HG02884 (cell line): ENCODE measurements around the gene MYO9B.

Experiments
- ATAC-seq: cut with Tn5 transposase; IDR thresholded peaks from one replicate; pipeline ENCODE4 v1.9.1; 2021; ENCODE audit warnings: mild to moderate bottlenecking, moderate library complexity; ENCODE audit not compliant: unreplicated experiment

The MYO9B gene

DNA sequence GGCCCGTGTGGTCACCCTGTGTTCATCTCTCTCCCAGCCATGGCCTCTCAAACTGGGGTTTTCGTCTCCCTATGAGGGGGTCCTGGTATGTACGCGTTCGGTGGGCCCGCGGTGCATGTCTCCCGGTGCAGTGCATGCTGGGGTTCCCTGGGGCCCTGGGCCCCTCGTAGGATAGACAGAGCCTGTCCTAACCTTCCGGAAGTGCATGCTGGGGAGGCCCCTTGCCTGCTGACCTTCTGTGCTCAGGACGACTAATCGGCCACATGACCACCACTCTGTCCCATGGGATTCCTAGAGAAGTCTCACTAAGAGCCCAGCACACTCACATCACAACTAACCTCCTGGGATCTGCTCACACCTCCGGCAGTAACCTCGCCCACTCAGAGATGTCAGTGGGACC lies 134.7 kb downstream of the MYO9B start:
- no peak for ATAC-seq

DNA sequence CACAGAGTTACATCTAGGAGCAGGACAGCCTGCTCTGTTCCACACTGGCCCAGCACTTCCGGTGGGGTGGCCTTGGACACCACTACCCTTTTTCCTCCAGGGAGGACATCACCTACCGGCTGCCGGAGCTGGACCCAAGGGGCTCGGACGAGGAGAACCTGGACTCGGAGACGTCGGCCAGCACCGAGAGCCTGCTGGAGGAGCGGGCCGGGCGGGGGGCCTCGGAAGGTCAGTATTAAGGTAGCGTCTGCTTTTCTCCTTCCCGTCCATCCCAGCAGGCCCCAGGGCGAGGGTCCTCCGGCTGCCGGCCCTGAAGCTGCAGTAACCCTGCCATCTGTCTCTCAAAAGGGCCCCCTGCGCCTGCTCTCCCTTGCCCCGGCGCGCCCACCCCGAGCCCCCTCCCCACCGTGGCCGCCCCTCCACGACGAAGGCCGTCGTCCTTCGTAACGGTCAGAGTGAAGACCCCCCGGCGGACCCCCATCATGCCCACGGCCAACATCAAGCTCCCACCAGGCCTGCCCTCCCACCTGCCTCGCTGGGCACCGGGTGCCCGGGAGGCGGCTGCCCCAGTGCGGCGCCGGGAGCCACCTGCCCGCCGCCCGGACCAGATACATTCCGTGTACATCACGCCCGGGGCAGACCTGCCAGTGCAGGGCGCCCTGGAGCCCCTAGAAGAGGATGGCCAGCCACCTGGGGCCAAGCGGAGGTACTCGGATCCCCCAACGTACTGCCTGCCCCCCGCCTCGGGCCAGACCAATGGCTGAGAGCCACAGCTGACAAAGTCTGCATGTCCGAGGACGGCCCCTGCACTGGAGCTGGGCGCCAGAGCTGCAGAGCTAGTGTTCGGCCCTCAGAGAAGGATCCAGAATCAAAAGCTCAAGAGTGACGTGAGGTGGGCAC lies 136.2 kb downstream of the MYO9B start:
- no peak for ATAC-seq

DNA sequence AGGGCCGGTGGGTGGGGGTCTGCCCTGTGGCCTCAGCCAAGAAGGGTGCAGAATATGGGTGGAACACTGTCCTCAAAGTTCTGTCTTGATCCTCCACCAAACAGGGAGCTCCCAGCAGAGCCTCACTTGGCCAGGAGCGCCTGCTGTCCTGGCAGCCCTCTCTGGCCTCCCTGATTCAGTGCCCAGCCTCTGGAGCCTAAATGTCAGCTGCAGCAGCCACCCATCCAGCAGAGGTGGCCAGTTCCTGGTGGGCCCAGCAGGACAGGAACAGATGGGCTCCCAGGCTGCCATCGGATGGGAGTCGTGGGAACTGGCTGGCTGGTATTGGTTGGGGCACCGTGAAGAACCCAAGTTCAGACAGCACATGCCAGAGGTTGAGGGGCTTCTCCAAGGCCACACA lies 137.8 kb downstream of the MYO9B start:
- ATAC-seq = no peak

DNA sequence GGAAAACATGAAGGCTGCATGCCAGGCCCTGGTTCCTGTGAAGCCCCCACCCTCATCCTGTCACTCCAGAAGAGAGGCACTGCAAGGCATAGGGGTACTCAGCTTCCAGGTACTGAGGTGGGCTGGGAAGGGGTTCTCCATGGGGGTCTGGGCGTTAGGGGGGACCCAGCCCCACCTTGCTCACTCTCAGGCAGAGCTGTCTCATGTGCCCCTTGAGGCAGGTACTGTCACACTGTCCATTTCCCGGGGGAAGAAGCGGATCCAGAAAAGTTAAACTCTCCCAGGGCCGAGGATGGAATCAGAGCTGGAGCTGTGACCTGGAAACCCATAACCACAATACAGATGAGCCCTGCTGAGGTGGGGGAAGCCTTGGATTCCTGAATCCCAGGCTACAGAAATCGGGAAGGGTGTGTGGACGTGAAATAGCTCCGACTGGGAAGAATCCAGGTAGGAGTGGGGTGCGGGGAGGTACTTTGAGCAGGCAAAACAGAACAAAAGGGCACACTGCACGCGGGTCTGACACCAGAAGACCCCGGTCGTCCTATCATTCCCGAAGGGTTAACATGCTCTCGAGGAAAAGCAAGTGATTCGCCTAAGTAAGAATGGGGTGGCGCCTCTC lies 139.0 kb downstream of the MYO9B start:
- no peak for ATAC-seq

DNA sequence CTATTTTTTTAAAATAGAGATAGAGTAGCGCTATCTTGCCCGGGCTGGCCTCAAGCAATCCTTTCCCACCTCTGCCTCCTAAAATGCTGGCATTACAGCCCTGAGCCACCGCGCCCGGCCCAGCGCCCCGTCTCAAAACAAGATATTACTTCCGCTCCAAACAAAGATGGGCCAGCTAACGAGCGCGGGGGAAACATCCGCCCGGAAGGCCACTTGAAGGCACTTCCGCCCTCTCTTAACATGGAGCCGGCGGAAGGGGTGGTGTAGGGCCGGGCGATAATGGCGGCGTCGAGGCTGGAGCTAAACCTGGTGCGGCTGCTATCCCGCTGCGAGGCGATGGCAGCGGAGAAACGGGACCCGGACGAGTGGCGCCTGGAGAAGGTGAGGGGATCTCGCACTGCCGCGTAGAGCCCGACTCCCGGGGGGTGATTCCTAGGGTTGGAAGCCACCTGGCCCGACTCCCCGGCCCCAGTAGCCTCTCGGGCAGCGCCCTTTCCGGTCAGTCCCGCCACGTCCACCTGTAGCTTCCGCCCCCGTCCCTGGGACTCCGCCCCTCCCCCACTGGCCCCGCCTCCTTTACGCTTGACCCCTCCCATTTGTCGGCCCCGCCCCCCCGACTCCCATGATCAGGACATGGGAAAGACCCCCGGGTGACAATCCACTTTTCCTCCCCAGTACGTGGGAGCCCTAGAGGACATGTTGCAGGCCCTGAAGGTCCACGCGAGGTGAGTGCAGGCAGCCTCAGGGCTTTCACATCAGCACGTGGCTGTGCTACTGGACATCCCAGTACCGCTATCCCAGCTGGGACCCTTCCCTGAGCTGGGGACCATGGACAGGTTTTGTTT lies 139.8 kb downstream of the MYO9B start, which contains the start of gene USE1:
USE1 (plus strand) TSS at position 231 of the 845 bp plus-strand sequence; CDS start at position 280, 49 bp downstream.
- peak; percentile 76 for ATAC-seq

DNA sequence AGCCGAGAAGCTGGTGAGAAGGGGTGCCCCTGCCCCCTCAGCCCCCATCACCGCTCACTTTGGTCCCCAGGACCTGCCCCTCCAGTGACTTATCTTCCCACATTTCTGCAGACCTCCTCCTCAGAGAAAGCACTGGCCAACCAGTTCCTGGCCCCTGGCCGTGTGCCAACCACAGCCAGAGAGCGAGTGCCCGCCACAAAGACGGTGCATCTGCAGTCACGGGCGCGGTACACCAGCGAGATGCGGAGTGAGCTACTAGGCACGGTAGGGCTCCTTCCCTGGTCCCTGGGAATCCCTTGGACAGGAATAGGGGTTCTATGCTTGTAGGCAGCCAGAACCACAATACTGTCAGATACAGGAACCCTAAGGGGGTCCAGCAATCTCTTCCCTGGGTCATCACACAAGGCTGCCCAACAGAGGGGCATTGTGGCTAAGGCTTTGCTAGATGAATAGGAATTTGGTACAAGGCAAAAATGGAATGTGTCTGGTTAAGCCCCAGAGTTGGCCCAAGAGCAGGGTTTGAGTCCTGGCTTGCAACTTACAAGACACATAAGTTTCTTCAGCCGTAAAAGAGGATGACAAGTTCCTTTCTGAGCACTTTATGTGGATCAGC lies 140.6 kb downstream of the MYO9B start:
- ATAC-seq = no peak

DNA sequence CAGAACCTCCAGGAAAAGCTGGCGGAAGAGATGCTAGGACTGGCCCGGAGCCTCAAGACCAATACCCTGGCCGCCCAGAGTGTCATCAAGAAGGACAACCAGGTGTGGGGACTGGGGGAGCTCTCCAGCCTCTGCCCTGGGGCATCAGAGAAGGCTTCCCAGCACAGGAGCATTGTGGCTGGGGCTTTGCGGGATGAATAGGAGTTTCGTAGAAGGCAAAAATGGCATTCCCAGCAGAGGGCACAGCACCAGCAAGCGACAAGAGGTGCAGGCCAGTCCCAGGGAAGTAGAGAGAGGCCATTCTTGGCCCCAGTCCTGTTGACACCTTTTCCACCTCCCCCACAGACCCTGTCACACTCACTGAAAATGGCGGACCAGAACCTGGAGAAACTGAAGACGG lies 143.7 kb downstream of the MYO9B start:
- no peak for ATAC-seq

DNA sequence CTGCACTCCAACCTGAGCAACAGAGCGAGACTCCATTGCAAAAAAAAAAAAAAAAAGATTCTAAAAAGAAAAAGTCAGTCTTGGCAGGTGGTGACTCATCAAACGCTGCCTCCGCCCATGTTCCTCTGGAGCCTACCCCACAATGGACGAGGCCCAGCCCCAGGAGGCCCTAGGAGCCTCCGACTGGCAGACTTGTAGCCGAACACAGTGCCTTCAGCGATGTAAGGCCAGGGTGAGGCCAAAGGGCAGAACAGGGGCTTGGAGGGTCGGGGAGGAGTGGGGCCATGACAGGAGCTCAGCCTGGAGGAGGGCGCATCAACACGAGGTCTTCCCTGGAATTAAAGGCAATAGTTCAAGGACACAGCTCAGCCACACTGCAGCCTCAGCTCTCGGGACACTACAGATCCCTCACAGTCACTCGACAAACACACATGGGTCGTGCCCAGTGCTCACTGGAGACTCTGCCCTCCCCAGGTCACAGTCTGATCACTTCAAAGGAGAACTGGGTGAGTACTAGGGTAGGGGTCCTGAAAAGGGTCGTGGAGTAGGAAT lies 144.7 kb downstream of the MYO9B start:
- ATAC-seq = no peak

DNA sequence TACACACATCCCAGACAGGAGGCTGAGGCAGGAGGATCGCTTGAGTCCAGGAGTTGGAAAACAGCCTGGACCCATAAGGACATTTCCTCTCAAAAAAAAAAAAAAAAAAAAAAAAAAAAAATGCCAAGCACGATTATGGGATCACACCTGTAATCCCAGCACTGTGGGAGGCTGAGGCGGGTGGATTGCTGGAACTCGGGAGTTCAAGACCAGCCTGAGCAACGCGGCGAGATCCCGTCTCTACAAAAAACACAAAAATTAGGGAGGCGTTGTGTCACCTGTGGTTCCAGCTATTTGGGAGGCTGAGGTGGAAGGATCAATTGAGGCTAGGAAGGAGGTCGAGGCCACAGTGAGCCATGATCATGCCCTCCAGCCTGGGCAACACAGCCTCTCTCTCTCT lies 149.5 kb downstream of the MYO9B start:
- ATAC-seq = no peak

DNA sequence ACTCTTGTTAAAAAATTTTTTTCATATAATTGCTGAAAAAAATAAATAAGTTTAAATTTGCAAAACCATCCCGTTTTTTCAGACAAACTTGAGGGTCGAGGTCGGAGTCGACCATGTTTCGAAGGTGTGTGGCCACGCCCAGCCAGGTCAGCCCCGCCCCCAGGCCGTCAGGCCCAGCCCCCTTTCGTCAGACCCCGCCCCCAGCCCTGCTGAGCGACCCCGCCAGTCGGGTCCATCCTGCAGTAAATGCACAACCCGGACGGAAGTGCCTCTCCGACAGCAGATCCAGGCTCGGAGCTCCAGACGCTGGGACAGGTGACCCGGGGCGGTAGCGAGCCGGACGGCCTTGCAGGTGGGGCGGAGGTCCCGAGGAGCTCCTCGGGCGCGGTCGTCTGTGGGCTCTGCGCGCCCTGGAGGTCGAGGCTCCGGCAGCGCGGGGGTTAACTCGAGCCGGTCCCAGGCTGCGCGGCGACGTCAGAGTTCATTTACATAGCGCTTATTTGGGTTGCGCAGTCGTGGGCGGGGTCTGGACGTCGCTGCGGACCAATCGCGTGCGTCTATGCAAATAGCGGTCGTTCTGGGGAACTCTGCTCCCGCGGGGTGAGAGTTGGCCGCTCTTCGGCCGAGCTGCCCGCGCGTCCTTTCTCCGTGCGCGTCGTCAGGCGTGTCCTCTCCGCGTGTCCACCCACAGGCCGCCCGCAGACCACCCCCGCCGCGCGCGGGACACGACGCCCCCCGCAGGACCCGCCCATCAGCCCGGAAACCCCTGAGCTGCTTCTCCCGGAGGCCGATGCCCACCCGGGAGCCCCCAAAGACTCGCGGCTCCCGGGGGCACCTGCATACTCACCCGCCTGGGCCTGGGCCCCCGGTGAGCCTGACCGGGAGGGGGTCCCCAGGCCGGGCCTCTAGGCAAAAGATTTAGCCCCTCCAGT lies 150.7 kb downstream of the MYO9B start, which contains the start of gene OCEL1:
OCEL1 (plus strand) TSS at position 225 of the 932 bp plus-strand sequence; CDS start at position 247, 22 bp downstream.
- peak; percentile 81 for ATAC-seq

DNA sequence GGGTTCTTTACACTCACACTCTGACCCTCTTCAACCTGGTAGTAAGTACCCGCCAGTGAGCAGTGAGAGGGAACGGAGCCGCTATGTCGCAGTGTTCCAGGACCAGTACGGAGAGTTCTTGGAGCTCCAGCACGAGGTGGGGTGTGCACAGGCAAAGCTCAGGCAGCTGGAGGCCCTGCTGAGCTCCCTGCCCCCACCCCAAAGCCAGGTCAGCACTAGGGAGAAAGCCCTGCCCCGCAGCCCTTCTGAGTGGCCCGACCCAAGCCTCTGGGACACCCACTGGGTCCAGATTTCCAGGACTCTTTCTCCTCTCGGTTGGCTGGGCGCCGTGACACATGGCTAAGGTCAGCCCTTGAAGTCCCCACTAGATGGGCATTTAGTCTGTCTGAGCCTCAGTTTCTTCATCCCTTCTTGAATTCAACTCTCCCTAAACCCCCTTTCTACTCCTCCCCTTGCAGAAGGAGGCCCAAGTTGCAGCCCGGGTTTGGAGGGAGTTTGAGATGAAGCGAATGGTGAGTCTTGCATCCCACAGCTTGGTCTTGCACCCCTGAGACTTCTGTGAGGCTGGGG lies 152.3 kb downstream of the MYO9B start:
- no peak for ATAC-seq

DNA sequence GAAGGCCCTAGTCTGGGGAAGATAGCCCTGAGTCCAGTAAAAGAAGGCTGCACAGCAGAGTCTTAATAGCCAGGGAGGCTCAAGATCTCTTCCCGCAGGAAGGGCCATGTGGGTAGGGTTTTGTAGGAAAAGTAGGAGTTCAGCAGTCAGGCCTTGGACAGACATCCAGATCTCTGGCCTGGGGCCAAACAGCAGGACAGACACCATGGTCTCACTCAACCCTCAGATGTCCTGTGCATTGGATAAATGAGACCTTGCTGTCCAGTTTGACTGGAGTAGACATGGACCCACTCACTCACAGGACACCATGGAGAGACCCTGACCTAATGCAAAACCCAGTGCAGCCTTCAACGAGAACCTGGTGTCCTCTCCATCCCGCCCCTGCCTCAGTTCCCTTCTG lies 154.3 kb downstream of the MYO9B start:
- no peak for ATAC-seq

DNA sequence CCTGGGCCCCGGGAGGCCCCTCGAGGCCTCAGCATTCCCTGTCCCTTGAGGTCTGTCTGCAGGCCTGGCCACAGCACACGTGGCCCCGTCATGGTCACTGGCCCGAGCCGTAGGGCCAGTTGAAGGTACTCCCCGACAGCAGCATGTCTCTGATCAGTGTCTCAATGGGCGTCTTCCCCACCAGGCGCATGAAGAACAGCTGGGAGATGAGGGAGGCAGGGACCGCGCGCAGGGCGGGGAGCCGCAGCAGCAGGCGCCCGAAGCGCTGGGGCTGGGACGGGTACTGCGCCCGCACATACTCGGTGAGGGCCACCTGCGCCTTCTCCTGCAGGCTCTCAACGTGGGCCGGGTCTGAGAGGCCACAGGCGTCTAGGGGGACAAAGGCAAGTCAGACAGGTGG lies 156.7 kb downstream of the MYO9B start:
- ATAC-seq = no peak

DNA sequence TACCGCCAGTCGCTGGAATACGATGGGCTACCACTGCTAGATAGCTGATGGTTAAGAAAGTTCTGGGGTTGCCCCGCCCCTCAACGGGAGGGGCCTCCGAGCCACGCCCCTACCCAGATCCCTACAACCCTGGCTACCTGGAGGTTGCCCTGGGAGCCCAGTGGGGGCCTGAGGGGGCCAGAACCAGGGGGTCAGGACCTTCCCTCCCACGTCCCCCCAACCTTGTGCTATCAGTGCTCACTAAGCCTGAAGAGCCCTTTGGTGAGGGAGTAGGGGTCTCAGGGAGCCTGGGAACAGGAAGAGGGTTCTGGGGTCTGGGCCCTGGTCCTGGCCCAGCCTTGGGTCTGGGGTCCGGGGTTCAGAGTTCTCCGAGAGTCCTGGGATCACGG lies 159.3 kb downstream of the MYO9B start:
- ATAC-seq = no peak

DNA sequence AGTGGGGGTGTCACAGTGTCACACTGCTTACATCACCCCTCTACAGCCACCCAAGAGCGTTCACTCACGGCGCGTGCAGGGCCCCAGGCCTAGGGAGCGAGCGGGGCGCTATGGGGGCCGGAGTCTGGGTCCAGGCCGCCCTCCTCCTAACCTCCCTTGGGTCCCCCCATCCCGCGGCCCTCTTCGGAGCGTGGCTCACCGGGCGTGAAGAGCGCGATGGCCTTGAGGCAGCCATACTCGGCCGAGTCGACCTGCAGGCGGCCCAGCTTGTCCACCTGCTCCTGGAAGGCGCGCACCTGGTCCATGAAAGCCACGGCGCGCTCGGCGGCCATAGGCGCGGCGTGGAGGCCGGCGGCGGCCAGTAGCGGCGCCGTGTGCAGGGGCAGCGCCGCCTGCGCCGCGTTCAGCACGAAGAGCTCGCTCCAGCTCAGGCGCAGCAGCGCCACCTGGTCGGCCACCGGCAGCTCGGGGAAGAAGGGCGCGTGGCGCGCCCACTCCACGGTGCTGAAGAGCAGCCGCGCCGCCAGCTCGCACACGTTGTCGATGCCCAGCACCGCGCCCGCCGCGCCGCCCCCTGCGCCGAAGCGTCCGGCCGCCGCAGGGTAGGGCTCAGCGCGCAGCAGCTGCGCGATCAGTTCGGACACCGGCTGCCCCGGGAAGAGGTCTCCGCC lies 159.9 kb downstream of the MYO9B start:
- no peak for ATAC-seq

DNA sequence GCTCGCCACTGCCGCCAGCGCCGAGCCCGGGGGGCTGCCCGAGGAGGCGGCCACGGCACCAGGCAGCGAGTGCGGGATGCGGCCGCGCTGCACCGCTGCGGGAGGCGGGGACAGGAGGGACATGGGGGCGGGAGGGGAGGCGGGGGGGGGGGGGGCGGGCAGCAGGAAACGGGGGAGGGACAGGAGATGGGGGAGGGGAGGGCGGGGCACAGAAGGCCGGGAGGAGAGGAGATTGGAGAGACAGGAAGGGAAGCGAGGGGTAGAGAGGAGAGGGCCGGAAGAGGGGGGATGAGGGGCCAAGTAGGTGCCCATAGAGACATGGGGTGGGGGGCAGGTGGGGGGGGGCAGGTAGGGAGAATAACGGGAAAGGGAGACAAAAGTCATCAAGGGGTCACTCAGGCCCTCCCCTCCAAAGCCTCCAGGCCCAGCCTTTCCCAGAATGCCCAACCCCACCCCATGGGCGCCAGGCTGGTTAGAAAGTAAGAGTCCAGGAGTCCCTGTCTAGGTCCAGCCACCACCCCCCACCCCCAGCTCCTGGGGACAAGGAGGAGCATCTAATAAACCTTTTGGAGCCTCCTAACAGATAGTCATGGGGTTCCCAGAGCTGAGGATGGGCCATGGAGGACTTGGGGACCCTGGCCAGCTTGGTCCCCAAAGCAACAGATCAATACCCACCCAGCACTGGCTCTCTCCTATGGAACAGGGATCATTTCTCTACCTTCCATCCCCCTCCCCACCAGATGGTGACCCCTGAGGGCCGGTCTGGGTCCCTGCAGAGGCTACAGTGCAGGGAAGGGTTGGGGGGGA lies 160.6 kb downstream of the MYO9B start:
- ATAC-seq = no peak

DNA sequence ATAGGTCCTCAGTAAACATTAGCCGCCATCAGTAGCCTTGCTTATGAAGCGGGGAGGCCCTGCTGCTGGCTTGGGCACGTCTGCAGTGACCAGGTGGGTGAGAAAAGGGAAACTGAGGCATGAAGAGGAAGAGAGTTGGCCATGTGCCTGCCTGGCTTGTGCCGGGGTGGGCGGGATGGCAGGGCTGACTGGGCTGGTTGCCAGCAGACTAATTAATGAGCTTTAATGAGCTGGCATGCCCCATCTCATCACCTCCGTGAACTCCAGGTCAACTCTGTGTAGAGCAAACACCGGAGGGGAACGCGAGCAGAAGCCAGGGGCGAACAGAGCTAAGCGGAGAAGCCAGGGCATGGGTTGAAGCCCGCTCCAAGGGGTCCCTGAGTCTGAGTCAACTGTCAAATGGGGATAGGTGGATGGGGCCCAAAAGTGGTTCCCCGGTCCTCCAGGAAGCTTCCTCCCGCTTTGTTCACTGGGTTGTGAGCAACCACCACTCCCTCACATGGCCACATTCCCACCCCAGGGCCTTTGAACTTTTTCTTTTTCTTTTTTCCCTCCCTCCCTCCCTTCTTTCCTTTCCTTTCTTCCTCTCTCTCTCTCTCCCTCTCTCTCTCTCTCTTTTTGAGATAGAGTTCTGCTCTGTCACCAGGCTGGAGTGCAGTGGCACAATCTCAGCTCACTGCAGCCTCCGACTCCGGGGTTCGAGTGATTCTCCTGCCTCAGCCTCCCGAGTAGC lies 161.4 kb downstream of the MYO9B start:
- no peak for ATAC-seq
